Measurements from ENCODE around the gene CDK3.

CDK3 gene

GRCh38 chr17:75987041-75987440 is 13.6 kb upstream of the CDK3 start:
- in situ Hi-C loops (cut with MboI; ENCODE audit: low sequenced_read_pairs) = no loop called here

GRCh38 chr17:75991396-75991795 is 9.3 kb upstream of the CDK3 start:
- in situ Hi-C loops (cut with MboI; ENCODE audit: low sequenced_read_pairs) = no loop called here

- in situ Hi-C loops (cut with MboI; ENCODE audit: low sequenced_read_pairs) = no loop called here
Measured at GRCh38 chr17:75994802-75995370, 5.8 kb upstream of the CDK3 start.

- in situ Hi-C loops (cut with MboI; ENCODE audit: low sequenced_read_pairs) = no loop called here
Measured at GRCh38 chr17:75995385-75995925, 5.2 kb upstream of the CDK3 start.

- in situ Hi-C loops (cut with MboI; ENCODE audit: low sequenced_read_pairs) = no loop called here
Measured at GRCh38 chr17:75996665-75997590, 3.7 kb upstream of the CDK3 start.

- in situ Hi-C loops (cut with MboI; ENCODE audit: low sequenced_read_pairs) = no loop called here
Measured at GRCh38 chr17:75998327-75998795, 2.3 kb upstream of the CDK3 start.

GRCh38 chr17:76000016-76000754 is 470 bp upstream of the CDK3 start:
- in situ Hi-C loops (cut with MboI; ENCODE audit: low sequenced_read_pairs) = loop anchor here (25.0 kb wide), 1 partner anchor 238 kb away; the partner anchor contains the start of gene GALK1

GRCh38 chr17:76002100-76002499 is 1.4 kb downstream of the CDK3 start:
- in situ Hi-C loops (cut with MboI; ENCODE audit: low sequenced_read_pairs) = loop anchor here (25.0 kb wide), 1 partner anchor 240 kb away; the partner anchor contains the start of gene GALK1

- in situ Hi-C loops (cut with MboI; ENCODE audit: low sequenced_read_pairs) = loop anchor here (25.0 kb wide), 1 partner anchor 242 kb away; the partner anchor contains the start of gene GALK1
Measured at GRCh38 chr17:76003915-76004314, 3.3 kb downstream of the CDK3 start.

- in situ Hi-C loops (cut with MboI; ENCODE audit: low sequenced_read_pairs) = loop anchor here (5.0 to 25.0 kb wide), 2 partner anchors 98 to 243 kb away; partner anchors contain the start of gene GALK1
Measured at GRCh38 chr17:76004750-76005262, 4.2 kb downstream of the CDK3 start.

- in situ Hi-C loops (cut with MboI; ENCODE audit: low sequenced_read_pairs) = loop anchor here (5.0 to 25.0 kb wide), 2 partner anchors 98 to 243 kb away; partner anchors contain the start of gene GALK1
Measured at GRCh38 chr17:76005263-76006149, 4.9 kb downstream of the CDK3 start.

GRCh38 chr17:76007131-76007849 is 6.6 kb downstream of the CDK3 start:
- in situ Hi-C loops (cut with MboI; ENCODE audit: low sequenced_read_pairs) = loop anchor here (5.0 to 25.0 kb wide), 2 partner anchors 100 to 245 kb away; partner anchors contain the start of gene GALK1

- in situ Hi-C loops (cut with MboI; ENCODE audit: low sequenced_read_pairs) = loop anchor here (5.0 to 25.0 kb wide), 2 partner anchors 101 to 246 kb away; partner anchors contain the start of gene GALK1
Measured at GRCh38 chr17:76007850-76008165, 7.2 kb downstream of the CDK3 start.

- in situ Hi-C loops (cut with MboI; ENCODE audit: low sequenced_read_pairs) = loop anchor here (5.0 to 25.0 kb wide), 2 partner anchors 101 to 246 kb away; partner anchors contain the start of gene GALK1
Measured at GRCh38 chr17:76008208-76008607, 7.6 kb downstream of the CDK3 start.

GRCh38 chr17:76008630-76009425 is 8.2 kb downstream of the CDK3 start:
- in situ Hi-C loops (cut with MboI; ENCODE audit: low sequenced_read_pairs) = loop anchor here (5.0 to 25.0 kb wide), 2 partner anchors 102 to 247 kb away; partner anchors contain the start of gene GALK1

GRCh38 chr17:76009447-76009846 is 8.8 kb downstream of the CDK3 start:
- in situ Hi-C loops (cut with MboI; ENCODE audit: low sequenced_read_pairs) = loop anchor here (5.0 to 25.0 kb wide), 2 partner anchors 102 to 247 kb away; partner anchors contain the start of gene GALK1

GRCh38 chr17:76009969-76010661 is 9.5 kb downstream of the CDK3 start:
- in situ Hi-C loops (cut with MboI; ENCODE audit: low sequenced_read_pairs) = loop anchor here (5.0 to 25.0 kb wide), 3 partner anchors 103 to 285 kb away; partner anchors contain the start of gene GALK1

All from HL-60/S4 (cell line).